AG08396 (cell line): ENCODE measurements around the gene GMPPA.

ENCODE experiments used
- DNase-seq: peaks from one replicate; pipeline ENCODE4 v3.0.0; 2012; ENCODE audit warnings: low spot score, mixed read lengths

The GMPPA gene

DNA sequence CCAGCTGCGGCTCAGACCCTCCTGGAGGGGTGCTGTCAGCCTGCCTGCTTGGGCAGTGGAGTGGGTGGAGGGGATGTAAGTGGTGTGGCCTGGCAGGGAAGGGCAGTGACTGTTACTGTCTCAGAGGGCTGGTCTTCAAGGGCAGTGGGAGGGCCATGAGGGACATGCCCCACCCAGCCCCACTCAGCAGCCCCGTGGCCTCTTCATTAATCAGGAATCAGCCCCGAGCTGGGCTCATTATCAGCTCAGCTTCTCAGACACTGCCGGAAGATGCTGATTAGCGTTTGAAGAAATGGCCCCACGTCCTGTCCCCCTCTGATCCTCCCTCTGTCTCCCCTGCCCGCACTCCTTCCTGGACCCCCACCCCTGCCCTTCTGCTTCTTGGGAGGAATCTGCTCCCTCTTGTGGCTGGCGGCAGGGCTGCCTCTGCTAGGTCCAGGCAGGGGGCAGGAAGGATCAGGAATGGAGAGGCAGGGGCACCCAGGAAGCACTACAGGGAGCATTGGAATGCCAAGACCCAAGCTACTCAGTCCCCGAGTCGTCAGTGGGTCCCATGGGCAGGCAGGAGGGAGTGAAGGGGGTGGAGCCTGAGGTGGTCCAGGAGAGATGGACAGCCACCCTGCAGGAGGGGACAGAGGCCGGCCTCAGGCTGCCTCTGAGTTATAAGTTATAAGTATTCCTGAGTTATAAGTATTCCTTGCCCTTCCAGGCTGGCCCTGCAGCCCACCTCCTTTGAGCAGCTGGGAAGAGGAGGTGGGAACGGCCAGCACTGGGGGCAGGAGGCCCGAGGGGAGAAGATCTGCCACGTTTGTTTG lies 22.6 kb downstream of the GMPPA start:
- peak; percentile 83 for DNase-seq

- DNase-seq: peak; percentile 77
Observed at GRCh38 chr2:219522111-219523030, 23.7 kb downstream of the GMPPA start.

DNA sequence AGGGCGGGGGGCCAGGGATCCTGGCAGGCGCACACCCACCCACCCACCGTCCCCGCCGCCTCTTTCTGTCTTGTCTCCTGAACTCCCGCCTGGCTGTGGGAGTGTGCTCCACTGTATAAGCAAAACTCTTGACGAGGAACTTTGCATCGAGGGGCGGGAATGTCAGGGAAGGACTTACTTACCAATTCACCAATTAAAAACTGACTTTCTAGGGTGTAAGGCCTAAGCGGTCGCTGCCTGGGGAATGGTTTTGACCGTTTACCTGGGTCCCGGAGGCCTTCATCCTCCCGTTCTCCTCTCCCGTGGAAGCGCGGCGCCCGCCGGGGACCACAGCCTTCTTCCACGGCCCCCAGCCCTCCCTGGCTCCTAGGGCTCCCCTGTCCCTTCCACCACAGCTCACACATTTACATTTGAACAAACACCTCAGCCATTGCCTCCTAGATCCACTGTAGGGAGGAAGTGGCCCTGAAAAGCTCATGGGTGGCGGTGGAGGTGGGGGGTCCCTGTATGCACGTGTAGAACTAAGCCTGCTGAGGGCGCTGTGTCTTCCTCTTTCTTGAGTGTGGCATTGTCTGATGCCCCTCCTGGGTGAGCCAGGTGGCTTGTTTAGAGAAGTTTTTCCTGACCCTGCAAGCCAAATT lies 24.5 kb downstream of the GMPPA start:
- DNase-seq: no peak

DNA sequence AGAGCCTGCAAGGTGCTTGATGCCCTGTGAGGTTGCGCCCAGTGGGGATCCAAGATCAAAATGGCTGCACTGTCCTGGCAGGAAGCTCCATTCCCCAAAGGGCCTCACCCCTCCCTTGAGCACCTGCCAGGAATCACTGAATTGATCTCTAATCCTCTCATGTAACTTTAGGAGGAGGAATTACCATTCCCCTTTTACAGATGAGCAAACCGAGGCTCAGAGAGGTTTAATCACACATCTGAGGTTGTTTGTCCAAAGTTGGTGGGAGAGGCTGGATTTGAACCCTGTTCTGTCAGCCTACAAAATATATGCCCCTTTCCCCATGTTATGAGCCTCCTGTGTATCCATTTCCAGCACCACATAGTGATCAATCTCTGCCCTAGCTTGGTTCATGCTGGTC lies 26.1 kb downstream of the GMPPA start:
- no peak for DNase-seq

DNA sequence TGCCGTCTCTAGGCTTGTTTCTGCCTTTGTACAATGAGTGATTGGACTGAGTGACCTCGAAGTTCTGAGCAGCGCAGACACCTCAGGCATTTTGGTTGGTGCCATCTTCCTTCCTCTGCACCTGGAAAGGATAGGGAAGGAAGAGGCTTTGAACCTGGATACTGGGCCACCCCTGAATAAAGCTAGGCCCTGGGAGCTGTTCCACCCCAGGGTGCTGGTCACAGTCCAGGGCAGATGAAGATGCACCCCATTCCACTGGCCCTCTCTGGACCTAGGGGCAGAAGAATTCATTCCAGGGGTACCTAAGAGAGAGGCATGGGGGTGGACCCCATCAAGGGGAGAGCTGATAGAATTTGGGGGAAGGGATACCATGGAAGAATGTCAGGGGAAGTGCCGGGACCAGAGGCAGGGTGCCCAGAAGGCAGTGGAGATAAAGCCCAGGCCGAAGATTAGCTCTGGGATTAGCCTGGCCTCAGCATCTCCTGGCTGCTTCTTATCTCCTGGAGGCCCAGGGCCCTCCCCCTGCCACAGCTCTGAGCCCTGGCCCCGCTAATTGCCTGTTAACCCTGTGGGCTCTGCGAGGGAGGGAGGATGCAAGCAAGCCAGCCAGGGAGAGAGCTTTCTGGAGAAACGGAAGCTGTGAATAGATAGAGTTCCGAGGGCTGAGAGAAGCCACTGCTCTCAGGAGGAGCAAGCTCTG lies 27.0 kb downstream of the GMPPA start:
- DNase-seq: no peak

GRCh38 chr2:219526320-219527075 lies 27.8 kb downstream of the GMPPA start:
- DNase-seq: no peak

DNA sequence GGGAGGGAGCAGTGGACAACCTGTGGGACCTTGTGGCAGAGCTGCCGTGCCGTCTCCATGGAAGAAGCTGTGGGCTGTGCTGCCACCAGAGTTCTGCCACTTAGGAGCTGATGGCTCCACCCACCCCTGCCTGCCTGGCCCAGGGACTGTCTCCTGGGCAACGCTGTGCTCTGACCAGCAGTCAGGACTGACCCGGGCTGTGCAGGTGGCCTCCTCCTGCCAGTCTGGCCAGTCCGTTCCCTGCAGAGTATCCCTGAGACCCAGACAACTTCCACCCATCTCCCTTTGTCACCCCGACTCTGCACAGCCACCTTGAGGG lies 28.3 kb downstream of the GMPPA start:
- no peak for DNase-seq

DNA sequence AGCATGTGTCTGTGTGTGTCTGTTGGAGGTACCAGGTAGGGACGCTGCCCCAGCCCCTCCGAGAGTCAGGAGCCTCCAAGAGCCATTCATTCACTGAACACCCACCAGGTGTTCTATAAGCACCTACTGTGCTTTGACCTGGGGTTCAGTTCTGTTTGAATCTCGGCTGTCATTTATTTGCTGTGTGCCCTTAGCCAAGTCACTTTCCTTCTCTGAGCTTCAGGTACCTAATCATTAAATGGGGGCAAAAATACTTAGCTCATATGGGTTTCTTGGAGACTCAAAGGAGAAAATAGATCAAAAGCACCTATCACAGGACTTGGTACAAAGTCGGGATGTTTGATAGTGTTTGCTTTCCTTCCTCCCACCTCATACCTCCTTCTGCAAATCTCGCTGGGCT lies 28.8 kb downstream of the GMPPA start:
- no peak for DNase-seq

DNA sequence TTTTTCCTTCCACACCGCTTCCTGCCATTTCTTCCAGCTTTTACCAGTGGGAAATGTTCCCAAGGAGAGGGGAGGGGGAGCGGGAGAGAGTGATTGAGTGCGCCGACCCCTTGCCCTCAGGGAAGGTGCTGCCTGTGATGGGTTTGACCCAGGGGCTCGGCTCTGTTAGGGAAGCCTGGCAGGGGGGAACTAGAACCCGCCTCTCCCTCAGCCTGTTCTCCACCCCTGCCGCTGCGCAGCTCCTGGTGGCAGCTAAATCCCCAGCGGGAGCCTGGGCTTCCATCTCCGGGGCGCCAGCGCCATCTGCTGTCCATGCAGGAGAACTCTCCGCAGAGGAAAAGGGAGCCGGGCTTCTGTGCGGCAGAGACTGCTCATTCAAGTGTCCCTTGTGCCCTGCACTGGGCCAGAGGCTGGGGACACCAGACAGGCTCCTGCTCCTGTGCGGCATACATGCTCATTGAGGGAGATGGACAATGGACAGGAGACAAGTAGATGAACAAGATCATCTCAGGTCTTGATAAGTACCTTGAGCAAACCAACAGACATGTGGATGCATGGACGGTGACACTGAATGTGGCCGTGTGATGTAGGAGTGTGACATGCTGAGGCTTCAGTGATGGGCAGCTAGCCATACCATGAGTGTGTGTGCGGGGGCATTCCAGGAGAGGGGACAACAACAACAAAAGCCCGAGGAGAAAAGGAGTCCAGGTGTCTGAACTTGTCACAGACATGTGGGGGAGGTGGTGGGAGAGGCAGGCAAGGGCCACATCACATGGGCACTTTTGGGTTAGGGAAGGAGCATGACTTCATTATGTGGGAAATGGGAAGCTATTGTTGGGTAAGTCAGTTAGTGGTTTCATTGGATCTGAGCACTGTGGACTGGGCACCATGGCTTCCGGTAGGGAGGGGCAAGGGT lies 31.6 kb downstream of the GMPPA start:
- peak; percentile 94 for DNase-seq

GRCh38 chr2:219531639-219532377 lies 33.1 kb downstream of the GMPPA start:
- DNase-seq: no peak

- DNase-seq: no peak
Observed at GRCh38 chr2:219532378-219532649, 33.6 kb downstream of the GMPPA start.

- no peak for DNase-seq
Observed at GRCh38 chr2:219533930-219534661, 35.4 kb downstream of the GMPPA start.

DNA sequence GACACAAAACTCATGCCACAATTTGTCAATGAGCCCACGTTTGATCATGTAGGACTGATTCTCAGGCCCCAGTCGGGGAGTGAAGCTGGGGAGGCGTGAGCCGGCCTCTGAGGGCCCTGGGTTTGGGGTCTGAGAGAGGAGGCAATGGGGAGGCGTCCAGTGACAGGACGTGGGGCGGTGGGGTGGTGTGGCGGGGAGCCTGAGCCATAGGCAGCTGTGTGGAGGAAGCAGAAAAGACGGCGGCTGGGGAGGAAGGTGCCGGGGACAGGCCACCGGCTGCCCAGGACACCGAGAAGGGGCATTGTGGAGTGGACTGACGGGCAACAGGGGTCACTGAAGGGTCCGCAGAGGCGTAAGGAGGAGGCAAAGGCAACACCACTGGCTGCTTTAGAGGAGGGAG lies 37.7 kb downstream of the GMPPA start:
- DNase-seq: no peak

- DNase-seq: no peak
Observed at GRCh38 chr2:219536967-219537366, 38.3 kb downstream of the GMPPA start.

DNA sequence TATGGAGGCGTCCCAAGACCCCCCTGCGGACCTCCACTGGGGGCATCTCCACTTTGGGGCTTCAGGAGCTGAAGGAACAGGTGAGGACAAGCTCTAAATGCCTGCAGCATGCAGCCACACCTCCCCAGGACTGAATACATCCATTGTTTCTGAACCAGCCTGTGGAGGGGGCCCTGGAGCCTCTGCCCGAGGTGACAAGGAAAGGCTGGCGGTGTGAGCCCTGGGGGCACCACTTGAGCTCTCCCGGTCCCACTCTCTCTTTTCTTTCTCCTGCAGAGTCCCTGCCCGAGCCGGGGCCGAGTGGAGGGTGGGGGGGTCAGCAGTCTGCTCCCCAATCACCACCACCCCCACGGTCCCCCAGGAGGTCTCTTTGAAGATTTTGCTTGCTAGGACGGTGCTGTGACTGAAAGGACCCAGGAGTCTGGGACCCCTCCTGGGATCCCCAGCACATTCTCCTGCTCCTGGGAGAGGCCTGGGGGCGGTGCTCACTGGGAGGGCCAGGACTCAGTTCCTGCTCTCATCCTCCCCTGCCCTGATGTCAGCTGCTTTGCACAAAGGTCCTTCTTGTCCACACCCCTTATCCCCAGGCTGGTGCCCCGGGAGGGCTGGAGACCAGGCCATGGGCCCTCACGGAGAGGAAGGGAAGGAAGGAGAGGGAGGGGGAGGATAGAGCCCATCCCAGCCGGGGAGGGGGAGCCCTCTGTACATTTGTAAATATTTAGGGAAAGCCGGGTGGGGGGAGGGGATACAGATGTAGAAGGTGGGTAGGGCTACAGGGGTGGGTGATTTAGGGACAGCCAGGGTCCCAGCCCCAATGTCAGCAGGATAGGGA lies 39.2 kb downstream of the GMPPA start:
- no peak for DNase-seq

- no peak for DNase-seq
Observed at GRCh38 chr2:219538504-219538951, 39.8 kb downstream of the GMPPA start.

GRCh38 chr2:219538956-219539788 lies 40.5 kb downstream of the GMPPA start:
- no peak for DNase-seq
